ENCODE data around the gene MECR.

The MECR gene

GRCh38 chr1:29275435-29275834, 44.7 kb upstream of the MECR start:
- Histone ChIP-seq H3K4me1 (ENCODE audit: insufficient read depth, poor library complexity, severe bottlenecking) (peaks cover 20% of the 10 kb centered on the region), H3K36me3 (ENCODE audit: low read depth) (peaks cover 25% of the 10 kb centered on the region), H3K27ac (ENCODE audit: poor library complexity, severe bottlenecking) (no peak overlapping the region), H3K27me3 (ENCODE audit: insufficient read depth, poor library complexity, severe bottlenecking) (no peaks in the 10 kb centered on the region), H3K4me3 (ENCODE audit: severe bottlenecking) (no peak overlapping the region), H3K9me3 (ENCODE audit: severe bottlenecking) (no peaks in the 10 kb centered on the region)
- DNase-seq (ENCODE audit: low spot score) (no peak), ATAC-seq (ENCODE audit: low read depth) (no peak)
- no peak for TF ChIP-seq CTCF (IDR thresholded peaks at IDR 0.05; ENCODE audit: poor library complexity, severe bottlenecking)

GRCh38 chr1:29272147-29272907, 41.6 kb upstream of the MECR start:
- Histone ChIP-seq H3K27ac (ENCODE audit: poor library complexity, severe bottlenecking) (peak overlapping the region; percentile 36), H3K27me3 (ENCODE audit: insufficient read depth, poor library complexity, severe bottlenecking) (no peaks in the 10 kb centered on the region), H3K4me1 (ENCODE audit: insufficient read depth, poor library complexity, severe bottlenecking) (peaks cover 16% of the 10 kb centered on the region), H3K36me3 (ENCODE audit: low read depth) (peaks cover 23% of the 10 kb centered on the region), H3K9me3 (ENCODE audit: severe bottlenecking) (no peaks in the 10 kb centered on the region), H3K4me3 (ENCODE audit: severe bottlenecking) (no peak overlapping the region)
- no peak for ATAC-seq (ENCODE audit: low read depth)
- no peak for TF ChIP-seq CTCF (IDR thresholded peaks at IDR 0.05; ENCODE audit: poor library complexity, severe bottlenecking)
- DNase-seq (ENCODE audit: low spot score) = no peak

- Histone ChIP-seq H3K36me3 (ENCODE audit: low read depth) (peaks cover 22% of the 10 kb centered on the region), H3K4me3 (ENCODE audit: severe bottlenecking) (no peak overlapping the region), H3K27me3 (ENCODE audit: insufficient read depth, poor library complexity, severe bottlenecking) (no peaks in the 10 kb centered on the region), H3K9me3 (ENCODE audit: severe bottlenecking) (no peaks in the 10 kb centered on the region), H3K4me1 (ENCODE audit: insufficient read depth, poor library complexity, severe bottlenecking) (peaks cover 16% of the 10 kb centered on the region), H3K27ac (ENCODE audit: poor library complexity, severe bottlenecking) (peak overlapping the region; percentile 36)
- no peak for TF ChIP-seq CTCF (IDR thresholded peaks at IDR 0.05; ENCODE audit: poor library complexity, severe bottlenecking)
- ATAC-seq (ENCODE audit: low read depth) = peak; percentile 100
- DNase-seq (ENCODE audit: low spot score) = no peak
Measured at GRCh38 chr1:29271724-29272123, 41.0 kb upstream of the MECR start.

GRCh38 chr1:29270929-29271521, 40.3 kb upstream of the MECR start:
- peak overlapping the region; percentile 36 for H3K27ac ChIP-seq (ENCODE audit: poor library complexity, severe bottlenecking)
- DNase-seq (ENCODE audit: low spot score) (no peak), ATAC-seq (ENCODE audit: low read depth) (no peak)
- H3K27me3 ChIP-seq (ENCODE audit: insufficient read depth, poor library complexity, severe bottlenecking) = no peaks in the 10 kb centered on the region
- peaks cover 16% of the 10 kb centered on the region for H3K4me1 ChIP-seq (ENCODE audit: insufficient read depth, poor library complexity, severe bottlenecking)
- H3K4me3 ChIP-seq (ENCODE audit: severe bottlenecking) = no peak overlapping the region
- H3K9me3 ChIP-seq (ENCODE audit: severe bottlenecking) = no peaks in the 10 kb centered on the region
- no peak for TF ChIP-seq CTCF (IDR thresholded peaks at IDR 0.05; ENCODE audit: poor library complexity, severe bottlenecking)
- H3K36me3 ChIP-seq (ENCODE audit: low read depth) = peaks cover 18% of the 10 kb centered on the region

GRCh38 chr1:29269382-29269781, 38.6 kb upstream of the MECR start:
- DNase-seq (ENCODE audit: low spot score) (no peak), ATAC-seq (ENCODE audit: low read depth) (no peak)
- no peak for TF ChIP-seq CTCF (IDR thresholded peaks at IDR 0.05; ENCODE audit: poor library complexity, severe bottlenecking)
- H3K9me3 ChIP-seq (ENCODE audit: severe bottlenecking) = no peaks in the 10 kb centered on the region
- no peak overlapping the region for H3K27ac ChIP-seq (ENCODE audit: poor library complexity, severe bottlenecking)
- H3K27me3 ChIP-seq (ENCODE audit: insufficient read depth, poor library complexity, severe bottlenecking) = no peaks in the 10 kb centered on the region
- peaks cover 19% of the 10 kb centered on the region for H3K4me1 ChIP-seq (ENCODE audit: insufficient read depth, poor library complexity, severe bottlenecking)
- H3K4me3 ChIP-seq (ENCODE audit: severe bottlenecking) = no peak overlapping the region
- peaks cover 15% of the 10 kb centered on the region for H3K36me3 ChIP-seq (ENCODE audit: low read depth)
